HG02970 (cell line): ENCODE results near the gene SRRM1.
"Not testable (repeated sequence)": the region's sequence is repeated elsewhere in the genome, so short reads cannot be mapped to it uniquely, and the experiment has no call there.

Experiments
- ATAC-seq: cut with Tn5 transposase; IDR thresholded peaks from one replicate; pipeline ENCODE4 v1.9.1; 2021; ENCODE audit warnings: mild to moderate bottlenecking, moderate library complexity, moderate number of reproducible peaks; ENCODE audit not compliant: unreplicated experiment, low FRiP score

Gene SRRM1

DNA sequence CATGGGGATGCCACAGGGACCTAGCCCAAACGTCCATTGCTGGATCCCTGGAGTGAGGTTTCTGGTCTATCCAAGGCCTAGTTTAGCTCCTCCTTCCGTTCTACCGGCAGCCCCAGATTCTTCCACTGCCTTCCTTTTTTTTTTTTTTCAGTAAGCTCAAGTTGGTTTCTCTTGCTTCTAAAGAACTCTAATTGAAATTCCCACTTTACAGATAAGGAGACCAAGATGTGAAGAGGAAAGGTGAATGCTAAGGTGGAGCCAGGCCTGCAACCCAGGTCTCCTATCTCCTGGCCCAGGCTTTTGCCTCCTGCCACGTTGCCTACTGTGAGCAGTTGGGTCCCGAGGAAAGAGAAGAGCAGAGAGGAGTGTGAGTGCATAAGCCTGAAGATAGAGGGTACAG, 70.6 kb downstream of the SRRM1 start:
- no peak for ATAC-seq

DNA sequence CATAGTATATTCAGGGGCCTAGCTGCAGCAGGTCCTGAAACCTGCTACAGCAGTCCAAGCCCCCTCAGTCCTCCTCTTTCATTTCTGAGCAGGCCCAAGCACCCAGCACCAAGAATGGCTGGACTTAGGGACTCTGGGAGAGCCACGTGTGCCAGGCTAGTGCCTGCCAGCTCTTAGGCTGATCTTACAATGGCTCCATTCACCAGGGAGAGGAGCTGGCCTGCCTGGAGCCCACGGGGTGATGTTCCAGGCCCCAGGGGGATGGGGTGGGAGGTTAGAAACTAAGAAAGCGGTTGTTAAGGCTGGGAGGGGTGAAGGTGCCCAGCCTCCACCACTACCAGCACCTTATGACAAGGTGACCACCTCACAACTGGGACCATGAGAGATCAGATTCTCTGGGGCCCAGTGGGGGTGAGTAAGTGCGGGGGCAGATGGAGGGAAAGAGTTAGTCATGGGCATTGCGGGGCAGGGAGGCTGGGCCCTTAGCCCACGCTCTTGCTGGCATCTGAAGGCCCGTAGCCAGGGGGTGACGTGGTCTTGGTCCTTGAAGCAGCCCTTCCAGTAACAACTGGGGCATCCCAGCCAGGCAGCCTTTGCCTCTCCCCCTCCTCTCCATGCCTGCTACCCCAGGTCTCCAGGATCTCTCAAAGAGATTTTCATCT, 71.9 kb downstream of the SRRM1 start:
- ATAC-seq = no peak

DNA sequence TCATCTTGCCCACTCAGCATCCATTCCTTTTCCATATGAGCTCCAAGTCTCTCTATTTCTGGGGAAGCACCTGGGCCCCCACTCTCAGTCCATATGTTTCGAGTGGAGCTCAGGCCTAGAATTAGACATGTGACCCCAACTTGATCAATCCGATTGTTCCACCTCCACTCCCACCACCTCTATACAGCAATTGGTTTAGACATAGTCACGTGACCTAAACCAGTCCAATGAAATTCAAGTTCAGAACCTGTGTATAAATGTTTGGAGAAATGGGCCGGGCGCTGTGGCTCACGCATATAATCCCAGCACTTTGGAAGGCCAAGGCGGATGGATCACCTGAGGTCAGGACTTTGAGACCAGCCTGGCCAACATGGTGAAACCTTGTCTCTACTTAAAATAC, 72.6 kb downstream of the SRRM1 start:
- ATAC-seq = no peak

DNA sequence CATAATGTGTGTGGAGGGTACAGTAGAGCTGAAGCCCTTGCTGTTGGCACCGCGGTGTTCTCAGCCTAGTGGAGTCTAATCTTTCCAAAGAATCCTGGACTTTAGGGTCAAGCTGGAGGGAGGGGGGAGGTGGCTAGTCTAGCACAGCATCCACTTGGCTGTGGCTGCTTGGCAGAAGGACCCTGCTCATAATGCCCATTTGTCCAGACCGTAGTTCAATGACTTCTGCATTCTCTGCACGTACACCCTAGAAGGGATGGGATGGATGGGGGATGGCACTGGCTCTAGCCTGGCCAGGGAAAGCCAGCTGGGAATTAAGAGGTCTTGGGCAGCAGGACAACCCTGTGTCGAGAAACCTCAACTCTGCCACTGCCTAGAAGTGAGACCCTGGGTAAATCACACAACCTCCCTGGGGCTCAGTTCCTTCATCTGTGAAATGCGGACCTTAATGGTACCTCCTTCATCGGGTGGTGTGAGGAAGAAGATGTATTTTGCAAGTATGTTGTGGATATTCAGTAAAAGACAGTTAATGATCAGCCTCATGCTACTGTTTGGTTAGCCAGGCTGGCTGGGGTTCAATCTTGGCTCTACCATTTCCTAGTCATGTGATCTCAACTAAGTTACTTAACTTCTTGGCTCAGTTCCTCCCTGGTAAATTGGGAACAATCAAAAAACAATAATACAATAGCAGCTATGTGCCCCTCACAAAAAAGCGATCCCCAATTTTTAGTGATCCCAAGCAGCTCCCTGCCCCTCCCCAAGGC, 75.0 kb downstream of the SRRM1 start:
- no peak for ATAC-seq

DNA sequence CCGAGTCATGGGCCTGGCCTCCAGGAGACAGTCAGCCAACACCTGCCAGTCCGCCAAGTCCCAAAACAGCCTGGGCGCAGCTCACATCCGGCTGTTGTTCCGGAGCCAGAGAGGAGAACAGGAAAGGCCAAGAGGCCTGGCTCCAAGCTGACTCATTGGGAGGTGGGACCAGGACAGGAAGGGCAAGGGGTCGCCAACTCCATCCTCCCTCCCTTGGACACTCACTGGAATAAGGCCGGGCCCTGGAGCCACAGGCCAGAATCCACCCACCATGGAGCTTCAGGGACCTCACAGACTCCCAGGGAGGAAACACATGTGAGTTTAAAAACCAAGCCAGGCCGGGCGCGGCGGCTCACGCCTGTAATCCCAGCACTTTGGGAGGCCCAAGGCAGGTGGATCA, 77.0 kb downstream of the SRRM1 start:
- ATAC-seq = no peak

DNA sequence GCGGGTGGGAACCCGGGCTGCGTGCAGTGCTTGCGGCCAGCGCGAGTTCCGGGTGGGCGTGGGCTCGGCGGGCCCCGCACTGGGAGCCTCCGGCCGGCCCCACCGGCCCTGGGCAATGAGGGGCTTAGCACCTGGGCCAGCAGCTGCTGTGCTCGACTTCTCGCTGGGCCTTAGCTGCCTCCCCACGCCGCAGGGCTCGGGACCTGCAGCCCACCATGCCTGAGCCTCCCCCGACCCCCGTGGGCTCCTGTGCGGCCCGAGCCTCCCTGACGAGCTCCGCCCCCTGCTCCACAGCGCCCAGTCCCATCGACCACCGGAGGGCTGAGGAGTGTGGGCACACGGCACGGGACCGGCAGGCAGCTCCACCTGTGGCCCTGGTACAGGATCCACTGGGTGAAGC, 78.4 kb downstream of the SRRM1 start:
- no peak for ATAC-seq

DNA sequence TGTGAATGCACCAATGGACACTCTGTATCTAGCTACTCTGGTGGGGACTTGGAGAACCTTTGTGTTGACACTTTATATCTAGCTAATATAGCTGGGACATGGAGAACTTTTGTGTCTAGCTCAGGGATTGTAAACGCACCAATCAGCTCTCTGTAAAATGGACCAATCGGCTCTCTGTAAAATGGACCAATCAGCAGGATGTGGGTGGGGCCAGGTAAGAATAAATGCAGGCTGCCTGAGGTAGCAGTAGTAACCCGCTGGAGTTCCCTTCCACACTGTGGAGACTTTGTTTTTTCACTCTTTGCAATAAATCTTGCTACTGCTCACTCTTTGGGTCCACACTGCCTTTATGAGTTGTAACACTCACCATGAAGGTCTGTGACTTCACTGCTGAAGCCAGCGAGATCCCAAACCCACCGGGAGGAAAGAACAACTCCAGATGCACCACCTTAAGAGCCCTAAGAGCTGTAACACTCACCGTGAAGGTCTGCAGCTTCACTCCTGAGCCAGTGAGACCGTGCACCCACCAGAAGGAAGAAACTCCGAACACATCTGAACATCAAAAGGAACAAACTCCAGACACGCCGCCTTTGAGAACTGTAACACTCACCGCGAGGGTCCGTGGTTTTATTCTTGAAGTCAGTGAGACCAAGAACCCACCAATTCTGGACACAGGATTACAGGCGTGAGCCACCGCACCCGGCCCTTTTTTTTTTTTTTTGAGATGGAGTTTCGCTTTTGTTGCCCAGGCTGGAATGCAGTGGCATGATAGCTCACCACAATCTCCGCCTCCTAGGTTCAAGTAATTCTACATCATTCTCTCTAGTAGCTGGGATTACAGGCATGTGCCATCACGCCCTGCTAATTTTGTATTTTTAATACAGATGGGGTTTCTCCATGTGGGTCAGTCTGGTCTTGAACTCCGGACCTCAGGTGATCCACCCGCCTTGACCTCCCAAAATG, 79.3 kb downstream of the SRRM1 start:
- ATAC-seq = not testable (repeated sequence)
